HEK293T (cell line): ENCODE data around the gene PRICKLE2.

Experiments
- ARNT ChIP-seq: fragments of 450-650 bp; IDR thresholded peaks from 2 replicates; pipeline ENCODE4 v1.6.1; 2017; ENCODE audit warnings: mild to moderate bottlenecking
- BHLHE40 ChIP-seq: fragments of 450-650 bp; IDR thresholded peaks from 2 replicates; pipeline ENCODE4 v1.6.1; 2016; ENCODE audit warnings: mild to moderate bottlenecking, moderate library complexity, borderline replicate concordance
- FOXA1 ChIP-seq: fragments of 450-650 bp; IDR thresholded peaks from 2 replicates; pipeline ENCODE4 v1.6.1; 2016; ENCODE audit warnings: mild to moderate bottlenecking
- FOXK2 ChIP-seq: fragments of 450-650 bp; IDR thresholded peaks from 2 replicates; pipeline ENCODE4 v1.6.1; 2016; ENCODE audit warnings: mild to moderate bottlenecking
- FOXM1 ChIP-seq: fragments of 450-650 bp; IDR thresholded peaks from 2 replicates; pipeline ENCODE4 v1.6.1; 2017; ENCODE audit warnings: mild to moderate bottlenecking, borderline replicate concordance
- HDGF ChIP-seq: fragments of 450-650 bp; IDR thresholded peaks from 2 replicates; pipeline ENCODE4 v1.6.1; 2017; ENCODE audit warnings: antibody characterized with exemption, borderline replicate concordance
- PKNOX1 ChIP-seq: fragments of 450-650 bp; IDR thresholded peaks from 2 replicates; pipeline ENCODE4 v1.6.1; 2016
- SUZ12 ChIP-seq: fragments of 450-650 bp; IDR thresholded peaks from 2 replicates; pipeline ENCODE4 v1.6.1; 2016; ENCODE audit warnings: mild to moderate bottlenecking
- ZNF384 ChIP-seq: fragments of 450-650 bp; IDR thresholded peaks from 2 replicates; pipeline ENCODE4 v1.6.1; 2016

GRCh38 chr3:64167868-64168267 lies 57.4 kb downstream of the PRICKLE2 start:
- TF ChIP-seq PKNOX1 (no peak), SUZ12 (no peak), HDGF (no peak), ARNT (no peak), FOXK2 (no peak), FOXA1 (no peak), FOXM1 (no peak), ZNF384 (no peak), BHLHE40 (no peak)
